ENCODE data around the gene DCTN3.

GRCh38 chr9:34579104-34579807 lies 41.0 kb downstream of the DCTN3 start:
- TF ChIP-seq POLR2A (IDR thresholded peaks at IDR 0.05; ENCODE audit: low read length) (no peak), GATA1 (IDR thresholded peaks at IDR 0.05; ENCODE audit: low read depth, low read length) (no peak)

Measured in erythroblast (primary cell).